H1 (cell line): ENCODE results near the gene SNRPA1. TPM values are rescaled to one million over a fixed set of nuclear protein-coding genes. Genes with fewer than 3 reads are reported as not detected.

Experiments
- CTCF ChIA-PET: fragments of 300-600 bp; sonication (Branson Sonifier 250); formaldehyde crosslinking; loops from one replicate; lab custom pipeline; 2021; ENCODE audit not compliant: partially characterized antibody; lab: Charles Lee
- POLR2A ChIA-PET: fragments of 300-600 bp; sonication (Branson Sonifier 250); formaldehyde crosslinking; loops from one replicate; lab custom pipeline; 2021; ENCODE audit warnings: inconsistent platforms; ENCODE audit not compliant: partially characterized antibody; lab: Charles Lee
- DNase-seq, 2 experiments: peaks; one replicate each; pipeline versions ENCODE4 v3.0.0 to v3.0.0-alpha.2; 2010 to 2022; ENCODE audit warnings: low spot score in 2 of 2, low read depth in 1 of 2, mixed read lengths in 1 of 2
- FAIRE-seq: peaks from 2 replicates; lab custom pipeline; 2011; peaks lifted over from hg19 to GRCh38; lab: Jason Lieb, UNC
- H2AFZ ChIP-seq: 2 replicates; pipeline ENCODE4 v1.8.1; 2012; ENCODE audit warnings: low read length, inconsistent platforms
- H2AK5ac ChIP-seq: 2 replicates; pipeline ENCODE4 v1.6.1; 2013; ENCODE audit warnings: low read depth, low read length
- H2BK120ac ChIP-seq: replicated peaks from 2 replicates; pipeline ENCODE3; 2013; ENCODE audit warnings: low read depth, low read length, inconsistent platforms
- H2BK12ac ChIP-seq: 2 replicates; pipeline ENCODE4 v1.6.1; 2013; ENCODE audit warnings: low read depth, low read length
- H2BK15ac ChIP-seq: 2 replicates; pipeline ENCODE4 v1.6.1; 2013; ENCODE audit warnings: low read length
- H2BK20ac ChIP-seq: 2 replicates; pipeline ENCODE4 v1.6.1; 2013; ENCODE audit warnings: low read length
- H2BK5ac ChIP-seq: 2 replicates; pipeline ENCODE4 v1.6.1; 2013; ENCODE audit warnings: low read depth, low read length
- H3K14ac ChIP-seq: 2 replicates; pipeline ENCODE4 v1.6.1; 2013; ENCODE audit warnings: inconsistent platforms; ENCODE audit not compliant: insufficient read length
- H3K18ac ChIP-seq: 2 replicates; pipeline ENCODE4 v1.6.1; 2013; ENCODE audit warnings: low read length; ENCODE audit errors: extremely low read depth
- H3K23ac ChIP-seq: 2 replicates; pipeline ENCODE4 v1.6.1; 2013; ENCODE audit warnings: inconsistent platforms; ENCODE audit not compliant: insufficient read length
- H3K23me2 ChIP-seq: 2 replicates; pipeline ENCODE4 v1.6.1; 2013; ENCODE audit warnings: low read depth, low read length
- H3K27ac ChIP-seq: 2 replicates; pipeline ENCODE4 v1.6.1; 2011; ENCODE audit warnings: low read depth, low read length, inconsistent platforms
- H3K27me3 ChIP-seq, 4 experiments: replicated peaks in 1 of 4; 1 replicate in 1 of 4; 2 replicates in 3 of 4; pipeline versions ENCODE4 v1.6.1 to v1.8.1; 2011 to 2013; ENCODE audit warnings: low read length in 3 of 4, mild to moderate bottlenecking in 3 of 4, inconsistent platforms in 2 of 4, mixed read lengths in 2 of 4, moderate library complexity in 1 of 4; ENCODE audit not compliant: control insufficient read depth in 3 of 4, insufficient read depth in 3 of 4; ENCODE audit errors: extremely low read depth in 1 of 4
- H3K36me3 ChIP-seq, 4 experiments: 2 replicates each; pipeline versions ENCODE4 v1.6.1 to v1.8.1; 2011 to 2013; ENCODE audit warnings: mild to moderate bottlenecking in 4 of 4, low read length in 3 of 4, moderate library complexity in 2 of 4, control low read depth in 1 of 4, inconsistent platforms in 1 of 4; ENCODE audit not compliant: insufficient read depth in 4 of 4, control insufficient read depth in 2 of 4
- H3K4ac ChIP-seq: replicated peaks from 2 replicates; pipeline ENCODE3; 2013; ENCODE audit warnings: low read length, low read depth, mixed read lengths, inconsistent platforms; ENCODE audit not compliant: insufficient read length
- H3K4me1 ChIP-seq, 4 experiments: replicated peaks in 1 of 4; 1 replicate in 1 of 4; 2 replicates in 3 of 4; pipeline versions ENCODE4 v1.6.1 to v1.8.1; 2011 to 2013; ENCODE audit warnings: low read length in 3 of 4, inconsistent platforms in 2 of 4, mixed read lengths in 1 of 4; ENCODE audit not compliant: insufficient read depth in 4 of 4, control insufficient read depth in 3 of 4
- H3K4me2 ChIP-seq, 2 experiments: 2 replicates each; pipeline versions ENCODE4 v1.6.1 to v1.8.1; 2011 to 2013; ENCODE audit warnings: low read depth in 2 of 2, low read length in 2 of 2, control low read depth in 1 of 2, inconsistent platforms in 1 of 2, mild to moderate bottlenecking in 1 of 2; ENCODE audit not compliant: insufficient read depth in 1 of 2
- H3K4me3 ChIP-seq, 4 experiments: fragments of 200-600, 300-600 bp in 1 of 4; sonication (generic), shearing (Covaris generic), sonication (Bioruptor Twin) in 1 of 4; 2 replicates each; pipeline versions ENCODE4 v1.5.1 to v1.8.1; 2011 to 2016; ENCODE audit warnings: low read length in 4 of 4, low read depth in 3 of 4, control low read depth in 2 of 4, inconsistent platforms in 2 of 4, mild to moderate bottlenecking in 2 of 4, mixed read lengths in 1 of 4, moderate library complexity in 1 of 4; ENCODE audit not compliant: insufficient read depth in 2 of 4; ENCODE audit errors: extremely low read depth in 1 of 4
- H3K56ac ChIP-seq: replicated peaks from 2 replicates; pipeline ENCODE3; 2013; ENCODE audit warnings: low read depth, mild to moderate bottlenecking, mixed read lengths, low read length, inconsistent platforms; ENCODE audit not compliant: insufficient read length
- H3K79me1 ChIP-seq: 2 replicates; pipeline ENCODE4 v1.6.1; 2013; ENCODE audit warnings: low read depth, low read length, control low read depth
- H3K79me2 ChIP-seq, 2 experiments: 2 replicates each; pipeline versions ENCODE4 v1.6.1 to v1.8.1; 2012 to 2013; ENCODE audit warnings: low read length in 2 of 2, mild to moderate bottlenecking in 2 of 2, inconsistent platforms in 1 of 2; ENCODE audit not compliant: insufficient read depth in 2 of 2, control insufficient read depth in 1 of 2
- H3K9ac ChIP-seq, 4 experiments: replicated peaks in 1 of 4; 1 replicate in 1 of 4; 2 replicates in 3 of 4; pipeline versions ENCODE4 v1.6.1 to v1.8.1; 2011 to 2013; ENCODE audit warnings: low read depth in 3 of 4, low read length in 3 of 4, control low read depth in 2 of 4, mild to moderate bottlenecking in 2 of 4, moderate library complexity in 2 of 4, inconsistent platforms in 1 of 4; ENCODE audit errors: extremely low read depth in 1 of 4
- H3K9me3 ChIP-seq, 2 experiments: 2 replicates each; pipeline versions ENCODE4 v1.6.1 to v1.8.1; 2012 to 2013; ENCODE audit warnings: mild to moderate bottlenecking in 2 of 2, moderate library complexity in 2 of 2, control low read depth in 1 of 2, inconsistent platforms in 1 of 2, low read depth in 1 of 2, low read length in 1 of 2, mixed read lengths in 1 of 2; ENCODE audit not compliant: insufficient read depth in 2 of 2
- H4K20me1 ChIP-seq, 2 experiments: replicated peaks in 1 of 2; 2 replicates each; pipeline versions ENCODE3 to v1.8.1; 2011 to 2013; ENCODE audit warnings: inconsistent platforms in 2 of 2, low read length in 2 of 2, mild to moderate bottlenecking in 1 of 2; ENCODE audit not compliant: insufficient read depth in 2 of 2, control insufficient read depth in 1 of 2
- H4K5ac ChIP-seq: 2 replicates; pipeline ENCODE4 v1.6.1; 2013; ENCODE audit warnings: low read length, low read depth, mixed read lengths, inconsistent platforms; ENCODE audit not compliant: insufficient read length
- H4K8ac ChIP-seq: 2 replicates; pipeline ENCODE4 v1.8.0; 2013; ENCODE audit warnings: mild to moderate bottlenecking, moderate library complexity, low read length, inconsistent platforms; ENCODE audit not compliant: insufficient read depth; ENCODE audit errors: extremely low read depth
- H4K91ac ChIP-seq: replicated peaks from 2 replicates; pipeline ENCODE3; 2013; ENCODE audit warnings: low read length, mixed read lengths, inconsistent platforms; ENCODE audit not compliant: insufficient read length
- ASH2L ChIP-seq: fragments of 200-600, 300-600 bp; sonication (generic); IDR thresholded peaks from one replicate; pipeline ENCODE4 v1.7.1; 2017; ENCODE audit warnings: low read length
- BRCA1 ChIP-seq: IDR thresholded peaks from 2 replicates; pipeline ENCODE4 v1.6.1; 2012; ENCODE audit warnings: low read depth, low read length, improper control_type of control experiment
- CHD2 ChIP-seq: IDR thresholded peaks from 2 replicates; pipeline ENCODE4 v1.6.1; 2012; ENCODE audit warnings: low read length, improper control_type of control experiment
- CTBP2 ChIP-seq: IDR thresholded peaks from 2 replicates; pipeline ENCODE4 v1.7.0; 2011; ENCODE audit warnings: borderline replicate concordance, mild to moderate bottlenecking, moderate library complexity, mixed read lengths, low read length; ENCODE audit not compliant: insufficient read depth, insufficient read length
- JUN ChIP-seq: IDR thresholded peaks from 2 replicates; pipeline ENCODE4 v1.6.1; 2011; ENCODE audit warnings: low read depth, mild to moderate bottlenecking, improper control_type of control experiment, low read length
- JUND ChIP-seq: IDR thresholded peaks from 2 replicates; pipeline ENCODE4 v1.6.1; 2011; ENCODE audit warnings: mild to moderate bottlenecking, improper control_type of control experiment, low read length
- YY1 ChIP-seq: IDR thresholded peaks from 2 replicates; pipeline ENCODE4 v1.6.1; 2011; ENCODE audit warnings: low read depth, mild to moderate bottlenecking, low read length
- ZNF274 ChIP-seq: IDR thresholded peaks from 2 replicates; pipeline ENCODE4 v1.7.0; 2012; ENCODE audit warnings: low read length, borderline replicate concordance; ENCODE audit errors: extremely low read depth
- WGBS, 2 experiments: shearing (Covaris generic) in 1 of 2; methylation state at CpG; one replicate each; pipeline versions ENCODE4 v1.1.6 to v1.1.7; 2013 to 2015; ENCODE audit warnings: low lambda C conversion rate in 2 of 2, mixed read lengths in 2 of 2, inconsistent platforms in 1 of 2, low coverage in 1 of 2, missing lambda C conversion rate in 1 of 2; ENCODE audit not compliant: insufficient replicate concordance in 2 of 2, insufficient coverage in 1 of 2, insufficient read length in 1 of 2; ENCODE audit errors: extremely low coverage in 1 of 2, missing lambda C conversion rate in 1 of 2; 5-methylcytosine and 5-hydroxymethylcytosine counted together
- polyA plus RNA-seq, 7 experiments: library from polyadenylated mRNA; depleted of rRNA in 3 of 7; stranded (reverse) in 5 of 7; unstranded in 2 of 7; fragments of >200 nt in 5 of 7; fragments of 200-250 nt in 2 of 7; gene quantifications; 1 replicate in 5 of 7; 2 replicates in 1 of 7; 4 replicates in 1 of 7; pipeline versions ENCODE4 v1.2.1 to v1.2.3, GENCODE V29; 2011 to 2013; ENCODE audit warnings: missing spikeins in 2 of 7, mixed read lengths in 2 of 7
- total RNA-seq: library from RNA; stranded (reverse); fragmentation: NEBNext Ultra II Directional; extraction: Animal tissue kit (Norgen Biotek cat#: 25700); gene quantifications from 2 replicates; pipeline ENCODE4 v1.2.1, GENCODE V29; 2021

Gene SNRPA1
- total and polyA plus RNA-seq, 2 of the 8 experiments (the other 6 are each of a cell fraction or from before 2014, with no cell fraction given) = 140 to 221 TPM

DNA sequence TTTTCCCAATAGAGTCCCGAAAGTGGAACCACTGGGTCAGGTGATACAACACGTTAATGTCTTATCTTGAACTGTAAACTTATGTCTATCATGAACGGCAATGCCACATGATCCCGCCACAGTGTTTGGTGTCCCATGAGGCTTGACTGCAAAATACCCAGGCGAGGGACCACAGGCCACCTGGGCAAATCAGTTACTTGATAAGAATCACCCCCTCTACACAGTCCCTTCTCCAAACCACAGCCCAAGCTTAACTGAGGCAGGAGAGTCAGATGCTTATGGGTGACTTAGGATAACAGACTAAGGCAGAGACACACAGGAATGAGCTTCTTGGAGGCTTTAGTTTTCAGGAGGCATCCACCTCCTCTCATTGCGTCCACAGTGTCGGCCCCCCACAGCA lies 42.9 kb upstream of the SNRPA1 start:
- TF ChIP-seq ZNF274 = no peak
- no peak for TF ChIP-seq CHD2
- TF ChIP-seq CTBP2 = no peak
- TF ChIP-seq ASH2L = no peak
- TF ChIP-seq JUN = no peak
- TF ChIP-seq YY1 = no peak
- TF ChIP-seq BRCA1 = no peak
- no peak for TF ChIP-seq JUND
- Histone ChIP-seq H3K4ac (no peak overlapping the region), H2BK5ac (no peak overlapping the region), H3K27me3 (peaks cover 0 to 6% (median 0%) of the 10 kb centered on the region in 4 experiments; a peak in 4 of 7 replicates), H4K8ac (no peak overlapping the region), H3K23ac (no peak overlapping the region), H3K56ac (no peak overlapping the region), H3K18ac (no peak overlapping the region), H3K4me1 (no peaks in the 10 kb centered on the region), H3K79me2 (no peaks in the 10 kb centered on the region), H3K9ac (no peak overlapping the region; a peak in 1 of 7 replicates), H3K4me3 (no peak overlapping the region), H2BK120ac (no peak overlapping the region), H3K4me2 (no peak overlapping the region), H3K9me3 (peaks cover 10 to 15% of the 10 kb centered on the region in 2 experiments), H3K36me3 (no peaks in the 10 kb centered on the region), H2BK15ac (no peak overlapping the region), H2AK5ac (no peak overlapping the region), H4K20me1 (no peaks in the 10 kb centered on the region), H3K14ac (no peak overlapping the region), H2BK12ac (no peak overlapping the region), H4K91ac (no peak overlapping the region), H3K79me1 (no peaks in the 10 kb centered on the region), H4K5ac (no peak overlapping the region), H3K23me2 (no peaks in the 10 kb centered on the region), H2BK20ac (no peak overlapping the region), H3K27ac (no peak overlapping the region), H2AFZ (no peak overlapping the region)
- FAIRE-seq (no peak), DNase-seq (no peak)
- WGBS, 2 experiments = 91% methylated on average over 7 of the region's 7 CpGs; no CpG with 5 or more reads in 1 of the 2 experiments
- CTCF ChIA-PET = no interaction called here
- POLR2A ChIA-PET = no interaction called here
